Stimulated activated CD8-positive, alpha-beta memory T cell treated with anti-CD3 and anti-CD28 coated beads, Interleukin-15, amount 100 ng/mL, for 1 hour (primary cell): ENCODE data around the gene PNMA1.
"Not testable (repeated sequence)": the region's sequence is repeated elsewhere in the genome, so short reads cannot be mapped to it uniquely, and the experiment has no call there.

Source experiments
- DNase-seq: peaks from one replicate; pipeline ENCODE4 v3.0.0-alpha.2; 2020; ENCODE audit warnings: low read depth

The PNMA1 gene

GRCh38 chr14:73715707-73716106 is 1.5 kb upstream of the PNMA1 start:
- DNase-seq, result no peak

- no peak for DNase-seq
Observed at GRCh38 chr14:73714656-73715081, 485 bp upstream of the PNMA1 start.

- no peak for DNase-seq
Observed at GRCh38 chr14:73713206-73713802, 880 bp downstream of the PNMA1 start.

GRCh38 chr14:73712540-73713180 is 1.5 kb downstream of the PNMA1 start:
- DNase-seq, result no peak

GRCh38 chr14:73712071-73712506 is 2.1 kb downstream of the PNMA1 start:
- DNase-seq, result no peak

GRCh38 chr14:73710737-73711136 is 3.4 kb downstream of the PNMA1 start:
- no peak for DNase-seq

- no peak for DNase-seq
Observed at GRCh38 chr14:73709904-73710469, 4.2 kb downstream of the PNMA1 start.

- not testable (repeated sequence) for DNase-seq
Observed at GRCh38 chr14:73708076-73708475, 6.1 kb downstream of the PNMA1 start.

- DNase-seq, result no peak
Observed at GRCh38 chr14:73700325-73700724, 13.9 kb downstream of the PNMA1 start.

- DNase-seq, result no peak
Observed at GRCh38 chr14:73696466-73697400, 17.5 kb downstream of the PNMA1 start.

- no peak for DNase-seq
Observed at GRCh38 chr14:73695997-73696396, 18.2 kb downstream of the PNMA1 start.

GRCh38 chr14:73695082-73695481 is 19.1 kb downstream of the PNMA1 start:
- no peak for DNase-seq

GRCh38 chr14:73694083-73694482 is 20.1 kb downstream of the PNMA1 start:
- no peak for DNase-seq

GRCh38 chr14:73686901-73687300 is 27.3 kb downstream of the PNMA1 start:
- no peak for DNase-seq

GRCh38 chr14:73685328-73685727 is 28.9 kb downstream of the PNMA1 start:
- DNase-seq, result no peak

- no peak for DNase-seq
Observed at GRCh38 chr14:73684627-73685026, 29.6 kb downstream of the PNMA1 start.

GRCh38 chr14:73680821-73681220 is 33.4 kb downstream of the PNMA1 start:
- no peak for DNase-seq

GRCh38 chr14:73678698-73679097 is 35.5 kb downstream of the PNMA1 start:
- DNase-seq, result no peak

GRCh38 chr14:73674986-73675385 is 39.2 kb downstream of the PNMA1 start:
- DNase-seq, result no peak

- no peak for DNase-seq
Observed at GRCh38 chr14:73667854-73668253, 46.3 kb downstream of the PNMA1 start.

- DNase-seq, result no peak
Observed at GRCh38 chr14:73666583-73666982, 47.6 kb downstream of the PNMA1 start.

- no peak for DNase-seq
Observed at GRCh38 chr14:73665130-73665529, 49.1 kb downstream of the PNMA1 start.
